ENCODE data around the gene PTPRN2. TPM values are rescaled to one million over a fixed set of nuclear protein-coding genes. Genes with fewer than 3 reads are reported as not detected.

Gene PTPRN2
- total RNA-seq, 5 donors from 2014 or later (not counting 1 experiment from before 2014, with no cell fraction given), result 0.60 to 1.7 (median 0.82) TPM

DNA sequence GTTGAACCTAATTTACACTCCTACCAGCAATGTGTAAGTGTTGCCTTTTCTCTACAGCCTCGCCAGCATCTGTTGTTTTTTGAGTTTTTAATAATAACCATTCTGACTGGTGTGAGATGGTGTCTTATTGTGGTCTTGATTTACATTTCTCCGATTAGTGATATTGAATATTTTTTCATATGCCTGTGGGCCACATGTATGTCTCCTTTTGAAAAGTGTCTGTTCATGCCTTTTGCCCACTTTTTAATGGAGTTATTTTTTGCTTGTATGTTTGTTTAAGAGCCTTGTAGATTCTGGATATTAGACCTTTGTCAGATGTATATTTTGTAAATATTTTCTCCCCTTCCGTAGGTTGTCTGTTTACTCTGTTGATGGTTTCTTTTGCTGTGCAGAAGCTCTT lies 1055.6 kb downstream of the PTPRN2 start:
- no peaks in the 10 kb centered on the region for H3K4me1 Mint-ChIP-seq
- ATAC-seq (replicated peaks in 1 of 4) (no peak), DNase-seq (no peak)
- POLR2A ChIA-PET, result no interaction called here
- no peaks in the 10 kb centered on the region for H3K27me3 Mint-ChIP-seq
- no peaks in the 10 kb centered on the region for H3K4me1 ChIP-seq (ENCODE audit: control insufficient read depth in 1 of 2, extremely low read depth in 1 of 2, insufficient read depth in 2 of 2, low read length in 2 of 2)
- H3K36me3 Mint-ChIP-seq, result peaks cover 10% of the 10 kb centered on the region
- H3K9me3 Mint-ChIP-seq, result peaks cover 7 to 23% (median 15%) of the 10 kb centered on the region in 3 donors
- H3K27me3 ChIP-seq (replicated peaks in 1 of 2; ENCODE audit: control insufficient read depth in 2 of 2, extremely low read depth in 1 of 2, insufficient read depth in 2 of 2, low read length in 1 of 2), result peaks cover 0 to 4% of the 10 kb centered on the region in 2 experiments
- H3K4me3 ChIP-seq (ENCODE audit: control insufficient read depth in 1 of 2, extremely low read depth in 1 of 2, low read length in 1 of 2), result no peak overlapping the region
- H3K27ac ChIP-seq (ENCODE audit: low read length), result no peak overlapping the region
- no peaks in the 10 kb centered on the region for H3K9me3 ChIP-seq
- no peaks in the 10 kb centered on the region for H3K36me3 ChIP-seq (ENCODE audit: control insufficient read depth in 2 of 2, extremely low read depth in 1 of 2, insufficient read depth in 1 of 2, low read length in 1 of 2)
- 100% methylated on average over 1 of the region's 3 CpGs for WGBS (ENCODE audit: insufficient coverage)
- H3K27ac Mint-ChIP-seq, result no peak overlapping the region
- H3K4me3 Mint-ChIP-seq, result no peak overlapping the region
- CTCF ChIA-PET, result no interaction called here

DNA sequence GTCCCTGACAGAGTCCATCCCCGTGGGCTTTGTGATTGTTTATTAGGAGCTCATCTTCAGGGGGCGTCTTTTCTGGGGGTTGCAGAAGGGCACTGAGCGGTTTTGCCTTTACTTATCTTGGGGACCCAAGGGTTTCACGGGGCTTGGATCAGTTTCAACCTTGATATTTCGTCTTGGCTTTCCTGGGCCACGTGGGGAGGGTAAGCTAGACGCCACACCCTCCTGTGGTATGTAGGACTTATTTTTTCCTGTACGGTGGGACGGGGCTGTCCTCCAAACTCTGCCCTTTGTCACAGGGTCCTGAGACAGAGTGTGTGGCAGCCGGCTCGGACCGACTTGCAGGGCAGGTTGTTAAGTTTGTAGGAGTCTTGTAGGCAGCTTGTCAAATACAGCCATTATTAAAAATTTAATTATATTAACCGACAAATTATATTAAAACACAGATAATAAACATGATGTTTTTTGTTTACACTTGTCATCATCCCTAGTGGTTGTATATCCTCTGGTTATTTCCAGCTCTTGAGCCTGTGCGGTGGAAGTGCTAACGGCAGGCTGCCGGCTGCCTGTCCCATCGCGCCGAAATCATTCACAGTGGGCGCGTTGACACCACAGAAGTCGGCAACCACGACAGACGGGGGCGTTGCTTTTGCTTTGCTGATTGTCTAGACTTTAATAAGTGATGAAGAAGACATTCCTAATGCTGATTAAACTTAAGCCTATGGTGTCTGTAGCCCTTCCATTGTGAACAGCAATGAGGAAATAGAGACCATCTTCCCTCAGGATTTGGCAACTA lies 1057.7 kb downstream of the PTPRN2 start:
- Histone ChIP-seq H3K4me1 (ENCODE audit: control insufficient read depth in 1 of 2, extremely low read depth in 1 of 2, insufficient read depth in 2 of 2, low read length in 2 of 2) (no peaks in the 10 kb centered on the region), H3K4me3 (ENCODE audit: control insufficient read depth in 1 of 2, extremely low read depth in 1 of 2, low read length in 1 of 2) (no peak overlapping the region), H3K27me3 (replicated peaks in 1 of 2; ENCODE audit: control insufficient read depth in 2 of 2, extremely low read depth in 1 of 2, insufficient read depth in 2 of 2, low read length in 1 of 2) (peaks cover 0 to 2% of the 10 kb centered on the region in 2 experiments), H3K9me3 (no peaks in the 10 kb centered on the region), H3K36me3 (ENCODE audit: control insufficient read depth in 2 of 2, extremely low read depth in 1 of 2, insufficient read depth in 1 of 2, low read length in 1 of 2) (no peaks in the 10 kb centered on the region), H3K27ac (ENCODE audit: low read length) (no peak overlapping the region)
- WGBS (ENCODE audit: insufficient coverage), result 79% methylated on average over 14 of the region's 25 CpGs
- Mint-ChIP-seq H3K9me3 (peaks cover 7 to 23% (median 15%) of the 10 kb centered on the region in 3 donors), H3K27me3 (peaks cover 1 to 6% of the 10 kb centered on the region in 2 donors), H3K4me3 (no peak overlapping the region), H3K27ac (no peak overlapping the region), H3K4me1 (no peaks in the 10 kb centered on the region), H3K36me3 (peaks cover 10% of the 10 kb centered on the region)
- no peak for ATAC-seq (replicated peaks in 1 of 4)
- ChIA-PET POLR2A (no interaction called here), CTCF (no interaction called here)
- DNase-seq, result peak in 2 of 35 experiments; percentile 1 to 3

DNA sequence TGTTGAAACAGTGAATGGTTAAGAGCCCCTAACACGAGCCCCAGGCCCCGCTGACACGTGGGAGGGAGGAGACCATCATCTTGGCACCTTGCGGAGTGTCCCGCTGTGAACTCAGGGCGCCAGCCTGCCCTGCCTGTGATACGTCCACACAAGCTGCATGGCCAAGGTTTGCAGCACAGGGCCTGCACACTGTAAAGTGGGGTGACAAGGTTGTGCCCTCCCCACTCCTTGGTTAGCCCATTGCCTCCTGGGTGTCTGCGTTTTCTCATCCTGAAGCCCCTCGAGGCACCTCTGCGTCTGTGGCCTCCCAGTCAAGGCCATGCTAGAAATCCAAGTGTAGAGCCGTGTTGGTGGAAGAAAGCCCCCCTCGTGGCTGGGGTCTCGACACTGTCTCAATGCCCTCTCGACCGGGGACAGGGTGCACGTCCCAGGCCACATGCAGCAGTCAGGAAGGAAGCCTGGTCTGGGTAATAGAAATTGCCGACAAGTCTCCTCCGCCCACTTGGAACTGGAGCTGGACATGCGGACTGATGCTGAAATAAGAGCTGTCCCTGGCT lies 1058.8 kb downstream of the PTPRN2 start:
- H3K27me3 ChIP-seq (replicated peaks in 1 of 2; ENCODE audit: control insufficient read depth in 2 of 2, extremely low read depth in 1 of 2, insufficient read depth in 2 of 2, low read length in 1 of 2), result peaks cover 0 to 4% of the 10 kb centered on the region in 2 experiments
- H3K27ac ChIP-seq (ENCODE audit: low read length), result no peak overlapping the region
- no peak overlapping the region for H3K4me3 ChIP-seq (ENCODE audit: control insufficient read depth in 1 of 2, extremely low read depth in 1 of 2, low read length in 1 of 2)
- peak in 3 of 35 experiments; percentile 1 to 14 (median 7) for DNase-seq
- Mint-ChIP-seq H3K4me1 (no peaks in the 10 kb centered on the region), H3K27me3 (peaks cover 5 to 6% of the 10 kb centered on the region in 2 donors), H3K9me3 (peaks cover 7 to 23% (median 15%) of the 10 kb centered on the region in 3 donors), H3K4me3 (no peak overlapping the region), H3K27ac (no peak overlapping the region), H3K36me3 (peaks cover 10% of the 10 kb centered on the region)
- ChIA-PET CTCF (no interaction called here), POLR2A (no interaction called here)
- no peaks in the 10 kb centered on the region for H3K4me1 ChIP-seq (ENCODE audit: control insufficient read depth in 1 of 2, extremely low read depth in 1 of 2, insufficient read depth in 2 of 2, low read length in 2 of 2)
- no peak for ATAC-seq (replicated peaks in 1 of 4)
- 73% methylated on average over 19 of the region's 19 CpGs for WGBS (ENCODE audit: insufficient coverage)
- no peaks in the 10 kb centered on the region for H3K36me3 ChIP-seq (ENCODE audit: control insufficient read depth in 2 of 2, extremely low read depth in 1 of 2, insufficient read depth in 1 of 2, low read length in 1 of 2)
- no peaks in the 10 kb centered on the region for H3K9me3 ChIP-seq

GRCh38 chr7:157527686-157528085 lies 1059.9 kb downstream of the PTPRN2 start:
- no peak overlapping the region for H3K27ac Mint-ChIP-seq
- H3K9me3 ChIP-seq, result no peaks in the 10 kb centered on the region
- no peak overlapping the region for H3K4me3 Mint-ChIP-seq
- CTCF ChIA-PET, result no interaction called here
- H3K4me1 ChIP-seq (ENCODE audit: control insufficient read depth in 1 of 2, extremely low read depth in 1 of 2, insufficient read depth in 2 of 2, low read length in 2 of 2), result no peaks in the 10 kb centered on the region
- 86% methylated on average over 18 of the region's 19 CpGs for WGBS (ENCODE audit: insufficient coverage)
- no peak for ATAC-seq (replicated peaks in 1 of 4)
- peak in 2 of 35 experiments; percentile 2 to 9 for DNase-seq
- POLR2A ChIA-PET, result no interaction called here
- H3K27me3 ChIP-seq (replicated peaks in 1 of 2; ENCODE audit: control insufficient read depth in 2 of 2, extremely low read depth in 1 of 2, insufficient read depth in 2 of 2, low read length in 1 of 2), result peaks cover 0 to 10% of the 10 kb centered on the region in 2 experiments
- peaks cover 5 to 6% of the 10 kb centered on the region in 2 donors for H3K27me3 Mint-ChIP-seq
- H3K36me3 ChIP-seq (ENCODE audit: control insufficient read depth in 2 of 2, extremely low read depth in 1 of 2, insufficient read depth in 1 of 2, low read length in 1 of 2), result no peaks in the 10 kb centered on the region
- H3K36me3 Mint-ChIP-seq, result peaks cover 6% of the 10 kb centered on the region
- H3K4me1 Mint-ChIP-seq, result no peaks in the 10 kb centered on the region
- H3K9me3 Mint-ChIP-seq, result peaks cover 4 to 14% (median 10%) of the 10 kb centered on the region in 3 donors
- no peak overlapping the region for H3K27ac ChIP-seq (ENCODE audit: low read length)
- no peak overlapping the region for H3K4me3 ChIP-seq (ENCODE audit: control insufficient read depth in 1 of 2, extremely low read depth in 1 of 2, low read length in 1 of 2)

- Histone ChIP-seq H3K27me3 (replicated peaks in 1 of 2; ENCODE audit: control insufficient read depth in 2 of 2, extremely low read depth in 1 of 2, insufficient read depth in 2 of 2, low read length in 1 of 2) (peaks cover 0 to 10% of the 10 kb centered on the region in 2 experiments), H3K4me3 (ENCODE audit: control insufficient read depth in 1 of 2, extremely low read depth in 1 of 2, low read length in 1 of 2) (no peak overlapping the region), H3K36me3 (ENCODE audit: control insufficient read depth in 2 of 2, extremely low read depth in 1 of 2, insufficient read depth in 1 of 2, low read length in 1 of 2) (no peaks in the 10 kb centered on the region), H3K27ac (ENCODE audit: low read length) (no peak overlapping the region), H3K9me3 (no peaks in the 10 kb centered on the region), H3K4me1 (ENCODE audit: control insufficient read depth in 1 of 2, extremely low read depth in 1 of 2, insufficient read depth in 2 of 2, low read length in 2 of 2) (no peaks in the 10 kb centered on the region)
- WGBS (ENCODE audit: insufficient coverage), result 86% methylated on average over 15 of the region's 23 CpGs
- no peaks in the 10 kb centered on the region for H3K4me1 Mint-ChIP-seq
- H3K4me3 Mint-ChIP-seq, result no peak overlapping the region
- no peak overlapping the region for H3K27ac Mint-ChIP-seq
- peaks cover 5 to 10% of the 10 kb centered on the region in 2 donors for H3K27me3 Mint-ChIP-seq
- no peak for ATAC-seq (replicated peaks in 1 of 4)
- DNase-seq, result peak in 1 of 35 experiments; percentile 8
- ChIA-PET POLR2A (no interaction called here), CTCF (no interaction called here)
- H3K36me3 Mint-ChIP-seq, result peaks cover under 1% of the 10 kb centered on the region
- peaks cover 0 to 8% (median 5%) of the 10 kb centered on the region in 3 donors for H3K9me3 Mint-ChIP-seq
Measured at GRCh38 chr7:157526913-157527634, 1060.5 kb downstream of the PTPRN2 start.
